ENCODE data around the gene SARNP.

SARNP gene

GRCh38 chr12:55707841-55708694 lies 109.5 kb downstream of the SARNP start, which contains the start of gene ITGA7:
ITGA7 (minus strand) TSS chr12:55707904; CDS start chr12:55707682, 222 bp downstream.
- no peak for DNase-seq (ENCODE audit: low read depth)

Data from HS-27A (cell line).